ENCODE measurements around the gene TIMM29. TPM values are rescaled to one million over a fixed set of nuclear protein-coding genes. Genes with fewer than 3 reads are reported as not detected.
"Not testable (repeated sequence)": the region's sequence is repeated elsewhere in the genome, so short reads cannot be mapped to it uniquely, and the experiment has no call there.

The TIMM29 gene
- polyA plus RNA-seq, 3 donors: 5.2 to 18.7 (median 14.1) TPM

DNA sequence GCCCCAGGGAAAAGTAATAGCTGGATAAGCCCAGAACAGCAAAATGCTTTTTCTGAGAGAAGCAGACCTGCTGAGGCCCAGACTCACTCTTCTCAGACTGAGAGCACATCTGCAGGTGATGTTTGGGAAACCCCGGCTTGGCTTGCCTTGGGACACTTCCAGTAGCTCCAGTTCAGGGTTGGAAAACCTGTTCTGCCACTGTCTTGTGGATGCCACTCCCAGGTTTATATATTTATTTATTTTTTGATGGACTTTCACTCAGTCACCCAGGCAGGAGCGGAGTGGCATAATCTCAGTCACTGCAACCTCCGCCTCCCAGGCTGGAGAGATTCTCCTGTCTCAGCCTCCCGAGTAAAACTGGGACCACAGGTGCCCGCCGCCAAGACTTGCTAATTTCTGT lies 24.2 kb downstream of the TIMM29 start:
- intact Hi-C loops (cut with micrococcal nuclease): no loop called here
- H3K4me2 ChIP-seq (replicated peaks; ENCODE audit: extremely low read depth, low read length, poor library complexity, severe bottlenecking): no peak overlapping the region
- no peaks in the 10 kb centered on the region for H4K20me1 ChIP-seq (ENCODE audit: insufficient read depth, low read length)
- Mint-ChIP-seq H3K36me3 (no peaks in the 10 kb centered on the region), H3K4me1 (peaks cover 2% of the 10 kb centered on the region), H3K9me3 (peaks cover 0 to 4% (median 0%) of the 10 kb centered on the region in 7 donors), H3K27me3 (ENCODE audit: low read depth in 3 of 3) (no peaks in the 10 kb centered on the region), H3K4me3 (no peak overlapping the region), H3K27ac (no peak overlapping the region)
- no peaks in the 10 kb centered on the region for H3K4me1 ChIP-seq (ENCODE audit: control insufficient read depth in 1 of 2, insufficient read depth in 2 of 2, low read length in 2 of 2)
- H3K36me3 ChIP-seq (replicated peaks in 1 of 2; ENCODE audit: control insufficient read depth in 1 of 2, insufficient read depth in 2 of 2, low read length in 2 of 2): no peaks in the 10 kb centered on the region
- H3K79me2 ChIP-seq (ENCODE audit: insufficient read depth, low read length): no peaks in the 10 kb centered on the region
- WGBS (ENCODE audit: insufficient coverage): 100% methylated on average over 2 of the region's 6 CpGs
- H3K9me3 ChIP-seq (replicated peaks in 1 of 2; ENCODE audit: control insufficient read depth in 1 of 2, insufficient read depth in 1 of 2, low read length in 2 of 2): no peaks in the 10 kb centered on the region
- H3K27me3 ChIP-seq (ENCODE audit: control insufficient read depth in 2 of 2, insufficient read depth in 2 of 2, low read length in 2 of 2): no peaks in the 10 kb centered on the region
- no peak for DNase-seq
- TF ChIP-seq, protein P1, sequence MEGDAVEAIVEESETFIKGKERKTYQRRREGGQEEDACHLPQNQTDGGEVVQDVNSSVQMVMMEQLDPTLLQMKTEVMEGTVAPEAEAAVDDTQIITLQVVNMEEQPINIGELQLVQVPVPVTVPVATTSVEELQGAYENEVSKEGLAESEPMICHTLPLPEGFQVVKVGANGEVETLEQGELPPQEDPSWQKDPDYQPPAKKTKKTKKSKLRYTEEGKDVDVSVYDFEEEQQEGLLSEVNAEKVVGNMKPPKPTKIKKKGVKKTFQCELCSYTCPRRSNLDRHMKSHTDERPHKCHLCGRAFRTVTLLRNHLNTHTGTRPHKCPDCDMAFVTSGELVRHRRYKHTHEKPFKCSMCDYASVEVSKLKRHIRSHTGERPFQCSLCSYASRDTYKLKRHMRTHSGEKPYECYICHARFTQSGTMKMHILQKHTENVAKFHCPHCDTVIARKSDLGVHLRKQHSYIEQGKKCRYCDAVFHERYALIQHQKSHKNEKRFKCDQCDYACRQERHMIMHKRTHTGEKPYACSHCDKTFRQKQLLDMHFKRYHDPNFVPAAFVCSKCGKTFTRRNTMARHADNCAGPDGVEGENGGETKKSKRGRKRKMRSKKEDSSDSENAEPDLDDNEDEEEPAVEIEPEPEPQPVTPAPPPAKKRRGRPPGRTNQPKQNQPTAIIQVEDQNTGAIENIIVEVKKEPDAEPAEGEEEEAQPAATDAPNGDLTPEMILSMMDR (IDR thresholded peaks at IDR 0.05): no peak
- no peak overlapping the region for H2AFZ ChIP-seq (ENCODE audit: insufficient read depth, low read depth, low read length, poor library complexity, severe bottlenecking)
- no peak overlapping the region for H3K4me3 ChIP-seq (replicated peaks in 1 of 3; ENCODE audit: low read depth in 2 of 3, low read length in 3 of 3)
- H3K27ac ChIP-seq (ENCODE audit: low read depth in 1 of 2, low read length in 2 of 2): no peak overlapping the region
- no peak overlapping the region for H3K9ac ChIP-seq (ENCODE audit: insufficient read depth, low read length, poor library complexity, severe bottlenecking)

- H3K36me3 ChIP-seq (replicated peaks in 1 of 2; ENCODE audit: control insufficient read depth in 1 of 2, insufficient read depth in 2 of 2, low read length in 2 of 2); H3K27me3 ChIP-seq (ENCODE audit: control insufficient read depth in 2 of 2, insufficient read depth in 2 of 2, low read length in 2 of 2); H3K27me3 Mint-ChIP-seq (ENCODE audit: low read depth in 3 of 3); DNase-seq; H3K4me2 ChIP-seq (replicated peaks; ENCODE audit: extremely low read depth, low read length, poor library complexity, severe bottlenecking); H3K36me3 Mint-ChIP-seq; H3K9me3 ChIP-seq (replicated peaks in 1 of 2; ENCODE audit: control insufficient read depth in 1 of 2, insufficient read depth in 1 of 2, low read length in 2 of 2); H3K9me3 Mint-ChIP-seq; H2AFZ ChIP-seq (ENCODE audit: insufficient read depth, low read depth, low read length, poor library complexity, severe bottlenecking); intact Hi-C loops (cut with micrococcal nuclease): not testable (repeated sequence)
- H4K20me1 ChIP-seq (ENCODE audit: insufficient read depth, low read length): peaks cover 26% of the 10 kb centered on the region
- peak overlapping the region in 6 of 7 donors; percentile 85 to 94 (median 90) for H3K27ac Mint-ChIP-seq
- 96% methylated on average over 17 of the region's 19 CpGs for WGBS (ENCODE audit: insufficient coverage)
- H3K9ac ChIP-seq (ENCODE audit: insufficient read depth, low read length, poor library complexity, severe bottlenecking): peak overlapping the region; percentile 90
- H3K4me1 ChIP-seq (ENCODE audit: control insufficient read depth in 1 of 2, insufficient read depth in 2 of 2, low read length in 2 of 2): peaks cover 16 to 31% of the 10 kb centered on the region in 2 donors
- H3K27ac ChIP-seq (ENCODE audit: low read depth in 1 of 2, low read length in 2 of 2): peak overlapping the region in 1 of 2 donors; percentile 92
- H3K4me3 ChIP-seq (replicated peaks in 1 of 3; ENCODE audit: low read depth in 2 of 3, low read length in 3 of 3): peak overlapping the region in 1 of 3 experiments; percentile 81
- peaks cover 33% of the 10 kb centered on the region for H3K79me2 ChIP-seq (ENCODE audit: insufficient read depth, low read length)
- peaks cover 27% of the 10 kb centered on the region for H3K4me1 Mint-ChIP-seq
- H3K4me3 Mint-ChIP-seq: peak overlapping the region in 1 of 2 donors; percentile 82
Observed at GRCh38 chr19:10959277-10959968, 30.8 kb downstream of the TIMM29 start.

Measured in CD14-positive monocyte (primary cell).